ENCODE measurements around the gene ANKRD6.
"Not testable (repeated sequence)": the region's sequence is repeated elsewhere in the genome, so short reads cannot be mapped to it uniquely, and the experiment has no call there.

ANKRD6 gene

GRCh38 chr6:89432875-89433251 is at the start of gene ANKRD6:
Gene ANKRD6, plus strand, starts transcription at chr6:89433152. Its CDS starts 133,825 bp downstream, at chr6:89566977.
- DNase-seq (ENCODE audit: low read depth): no peak

- no peak for DNase-seq (ENCODE audit: low read depth)
Measured at GRCh38 chr6:89385156-89385667, 47.7 kb upstream of the ANKRD6 start.

- DNase-seq (ENCODE audit: low read depth): no peak
Measured at GRCh38 chr6:89385846-89386245, 47.1 kb upstream of the ANKRD6 start.

GRCh38 chr6:89386917-89387491 is 45.9 kb upstream of the ANKRD6 start:
- no peak for DNase-seq (ENCODE audit: low read depth)

- DNase-seq (ENCODE audit: low read depth): no peak
Measured at GRCh38 chr6:89387516-89388201, 45.3 kb upstream of the ANKRD6 start.

- no peak for DNase-seq (ENCODE audit: low read depth)
Measured at GRCh38 chr6:89388846-89389245, 44.1 kb upstream of the ANKRD6 start.

GRCh38 chr6:89392823-89393222 is 40.1 kb upstream of the ANKRD6 start:
- no peak for DNase-seq (ENCODE audit: low read depth)

- no peak for DNase-seq (ENCODE audit: low read depth)
Measured at GRCh38 chr6:89393659-89394058, 39.3 kb upstream of the ANKRD6 start.

GRCh38 chr6:89397884-89398283 is 35.1 kb upstream of the ANKRD6 start:
- not testable (repeated sequence) for DNase-seq (ENCODE audit: low read depth)

- DNase-seq (ENCODE audit: low read depth): no peak
Measured at GRCh38 chr6:89398762-89399525, 34.0 kb upstream of the ANKRD6 start.

GRCh38 chr6:89400050-89400449 is 32.9 kb upstream of the ANKRD6 start:
- no peak for DNase-seq (ENCODE audit: low read depth)

GRCh38 chr6:89400912-89401399 is 32.0 kb upstream of the ANKRD6 start:
- no peak for DNase-seq (ENCODE audit: low read depth)

- DNase-seq (ENCODE audit: low read depth): no peak
Measured at GRCh38 chr6:89402776-89403175, 30.2 kb upstream of the ANKRD6 start.

- DNase-seq (ENCODE audit: low read depth): no peak
Measured at GRCh38 chr6:89404512-89404911, 28.4 kb upstream of the ANKRD6 start.

GRCh38 chr6:89406141-89406540 is 26.8 kb upstream of the ANKRD6 start:
- DNase-seq (ENCODE audit: low read depth): no peak

GRCh38 chr6:89409461-89410035 is 23.4 kb upstream of the ANKRD6 start:
- no peak for DNase-seq (ENCODE audit: low read depth)

- no peak for DNase-seq (ENCODE audit: low read depth)
Measured at GRCh38 chr6:89410231-89410761, 22.7 kb upstream of the ANKRD6 start.

GRCh38 chr6:89410788-89411144 is 22.2 kb upstream of the ANKRD6 start:
- DNase-seq (ENCODE audit: low read depth): no peak

GRCh38 chr6:89411145-89412070 is 21.5 kb upstream of the ANKRD6 start:
- DNase-seq (ENCODE audit: low read depth): no peak

GRCh38 chr6:89412071-89413005 is 20.6 kb upstream of the ANKRD6 start, which contains the start of gene RRAGD:
Gene RRAGD, minus strand, starts transcription at chr6:89412273. Its CDS starts 280 bp downstream, at chr6:89411993.
- DNase-seq (ENCODE audit: low read depth): no peak

Measured in HS-27A (cell line).